HepG2 (cell line): ENCODE data around the gene IFRD1. TPM values are rescaled to one million over a fixed set of nuclear protein-coding genes. Genes with fewer than 3 reads are reported as not detected.

ENCODE experiments used
- CHD4 ChIP-seq: fragments of 200-600 bp; sonication (generic); IDR thresholded peaks from 2 replicates; pipeline ENCODE4 v1.7.0; 2017; ENCODE audit warnings: mild to moderate bottlenecking, low read length, borderline replicate concordance
- HNRNPL ChIP-seq: fragments of 200-400 bp; formaldehyde crosslinking; IDR thresholded peaks from 2 replicates; pipeline ENCODE4 v1.6.1; 2017; ENCODE audit warnings: mild to moderate bottlenecking, low read depth, low read length
- KLF9 ChIP-seq: IDR thresholded peaks from 2 replicates; pipeline ENCODE4 v1.6.1; 2016; ENCODE audit warnings: low read depth
- SALL1 ChIP-seq: sonication (generic); formaldehyde crosslinking; IDR thresholded peaks from 2 replicates; pipeline ENCODE4 v1.8.0; 2022; ENCODE audit warnings: mild to moderate bottlenecking, missing genetic modification reagents
- SIN3A ChIP-seq: IDR thresholded peaks from 2 replicates; pipeline ENCODE4 v1.6.1; 2011; ENCODE audit warnings: low read depth, mild to moderate bottlenecking, control low read depth, low read length, borderline replicate concordance
- SMYD3 ChIP-seq: sonication (generic); formaldehyde crosslinking; IDR thresholded peaks from 2 replicates; pipeline ENCODE4 v1.8.1; 2023; ENCODE audit warnings: mild to moderate bottlenecking, missing genetic modification reagents
- SP1 ChIP-seq, 2 experiments: fragments of 450-650 bp in 1 of 2; sonication (generic) in 1 of 2; formaldehyde crosslinking in 1 of 2; IDR thresholded peaks; 2 replicates each; pipeline versions ENCODE4 v1.4.0 to v1.6.1; 2016 to 2020; ENCODE audit warnings: missing genetic modification reagents in 1 of 2
- SP2 ChIP-seq: sonication (generic); formaldehyde crosslinking; IDR thresholded peaks from 2 replicates; pipeline ENCODE4 v1.5.1; 2020; ENCODE audit warnings: mild to moderate bottlenecking, missing genetic modification reagents
- SUZ12 ChIP-seq: fragments of 150-350 bp; IDR thresholded peaks from 2 replicates; pipeline ENCODE4 v1.6.1; 2014; ENCODE audit warnings: low read depth, low read length
- TBX2 ChIP-seq: sonication (generic); formaldehyde crosslinking; IDR thresholded peaks from 2 replicates; pipeline ENCODE4 v1.5.0; 2020; ENCODE audit warnings: missing genetic modification reagents, mild to moderate bottlenecking, borderline replicate concordance
- ZBTB7B ChIP-seq: sonication (generic); formaldehyde crosslinking; IDR thresholded peaks from 2 replicates; pipeline ENCODE4 v1.4.0; 2020; ENCODE audit warnings: missing genetic modification reagents
- ZMAT5 ChIP-seq: sonication (generic); formaldehyde crosslinking; IDR thresholded peaks from 2 replicates; pipeline ENCODE4 v1.5.0; 2020; ENCODE audit warnings: mild to moderate bottlenecking, low read depth, missing genetic modification reagents, borderline replicate concordance
- ZNF414 ChIP-seq: sonication (generic); formaldehyde crosslinking; IDR thresholded peaks from 2 replicates; pipeline ENCODE4 v1.5.0; 2020; ENCODE audit warnings: missing genetic modification reagents
- ZNF704 ChIP-seq: sonication (generic); formaldehyde crosslinking; IDR thresholded peaks from 2 replicates; pipeline ENCODE4 v1.8.1; 2023; ENCODE audit warnings: mild to moderate bottlenecking, inconsistent platforms, moderate library complexity, missing genetic modification reagents, borderline replicate concordance
- polyA plus RNA-seq, 8 experiments: library from polyadenylated mRNA; depleted of rRNA in 3 of 8; stranded (reverse) in 7 of 8; unstranded in 1 of 8; fragments of >200 nt; fragmentation: Illumina TruSeq in 4 of 8; extraction: Trizol in 4 of 8; gene quantifications; 2 replicates each; pipeline versions ENCODE4 v1.2.1 to v1.2.3, GENCODE V29; 2011 to 2016; ENCODE audit warnings: low read depth in 4 of 8, missing spikeins in 1 of 8, mixed read lengths in 1 of 8; ENCODE audit not compliant: insufficient read depth in 1 of 8
- total RNA-seq, 5 experiments: library from RNA; depleted of rRNA; stranded (reverse); fragments of >200 nt; fragmentation: Illumina TruSeq; extraction: Trizol; gene quantifications; 2 replicates each; pipeline ENCODE4 v1.2.3, GENCODE V29; 2016; ENCODE audit warnings: low read depth in 1 of 5
- TF ChIP-seq, protein P1 (sequence below): sonication (generic); formaldehyde crosslinking; IDR thresholded peaks from 2 replicates; pipeline ENCODE4 v1.9.0; 2022; ENCODE audit warnings: missing genetic modification reagents, mild to moderate bottlenecking, borderline replicate concordance

Gene IFRD1
- total and polyA plus RNA-seq, 2 of the 13 experiments (the other 11 are each of a cell fraction or from before 2014, with no cell fraction given): 50.9 to 55.5 TPM

DNA sequence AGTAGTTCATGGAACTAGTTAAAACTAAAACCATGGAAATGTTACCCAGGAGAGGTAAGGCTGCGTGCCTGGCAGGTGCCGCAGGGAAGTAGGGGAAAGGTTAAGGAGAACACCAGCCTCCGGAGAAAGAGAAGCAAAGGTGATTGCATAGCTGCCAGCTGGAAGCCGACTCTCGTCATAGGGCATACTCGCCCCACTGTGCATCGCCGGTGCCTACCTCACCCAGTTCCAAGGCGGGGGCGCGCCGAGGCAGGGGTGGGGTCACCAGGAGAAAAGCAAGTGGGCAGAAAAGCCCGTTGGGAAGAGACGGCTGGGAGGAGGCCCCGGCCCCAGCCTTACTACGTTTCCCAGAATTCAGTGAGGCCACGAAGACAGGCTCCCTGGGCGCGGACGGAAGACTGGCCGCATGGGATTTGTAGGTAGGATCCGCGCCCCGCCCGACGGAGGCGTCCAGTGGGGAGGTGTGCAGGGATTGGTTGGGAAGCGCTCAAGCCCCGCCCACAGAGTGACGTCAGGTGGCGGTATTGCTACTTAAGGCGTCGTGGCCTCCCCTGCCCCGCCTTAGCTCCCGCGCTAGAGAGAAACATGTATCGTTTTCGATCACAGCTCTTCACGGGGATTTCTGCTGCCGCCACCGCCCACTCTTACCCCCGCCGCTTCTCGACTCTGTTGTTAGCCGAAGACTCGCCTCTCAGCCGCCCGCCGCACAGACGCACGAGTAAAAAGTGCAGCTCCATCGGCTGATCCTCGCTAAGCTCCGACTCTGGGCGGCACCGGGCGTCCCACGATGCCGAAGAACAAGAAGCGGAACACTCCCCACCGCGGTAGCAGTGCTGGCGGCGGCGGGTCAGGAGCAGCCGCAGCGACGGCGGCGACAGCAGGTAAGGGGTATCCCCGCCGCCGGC, at the start of gene IFRD1 (continued):
- peak; percentile 45 for TF ChIP-seq SALL1 (CRISPR knock-in tag)
- TF ChIP-seq ZNF704 (CRISPR knock-in tag): no peak
- TF ChIP-seq HNRNPL: peak; percentile 45; the same call in 1 of the 2 replicates
- peak; percentile 19; the same call in 1 of the 2 replicates for TF ChIP-seq TBX2
- no peak for TF ChIP-seq SP1 (IDR thresholded peaks at IDR 0.05)
- TF ChIP-seq SP1 (CRISPR knock-in tag; IDR thresholded peaks at IDR 0.05): peak; percentile 93
- peak; percentile 67 for TF ChIP-seq SUZ12
- peak; percentile 82 for TF ChIP-seq SP2 (CRISPR knock-in tag)
- TF ChIP-seq ZBTB7B (CRISPR knock-in tag): peak; percentile 40; the same call in 1 of the 2 replicates
- TF ChIP-seq, protein P1, sequence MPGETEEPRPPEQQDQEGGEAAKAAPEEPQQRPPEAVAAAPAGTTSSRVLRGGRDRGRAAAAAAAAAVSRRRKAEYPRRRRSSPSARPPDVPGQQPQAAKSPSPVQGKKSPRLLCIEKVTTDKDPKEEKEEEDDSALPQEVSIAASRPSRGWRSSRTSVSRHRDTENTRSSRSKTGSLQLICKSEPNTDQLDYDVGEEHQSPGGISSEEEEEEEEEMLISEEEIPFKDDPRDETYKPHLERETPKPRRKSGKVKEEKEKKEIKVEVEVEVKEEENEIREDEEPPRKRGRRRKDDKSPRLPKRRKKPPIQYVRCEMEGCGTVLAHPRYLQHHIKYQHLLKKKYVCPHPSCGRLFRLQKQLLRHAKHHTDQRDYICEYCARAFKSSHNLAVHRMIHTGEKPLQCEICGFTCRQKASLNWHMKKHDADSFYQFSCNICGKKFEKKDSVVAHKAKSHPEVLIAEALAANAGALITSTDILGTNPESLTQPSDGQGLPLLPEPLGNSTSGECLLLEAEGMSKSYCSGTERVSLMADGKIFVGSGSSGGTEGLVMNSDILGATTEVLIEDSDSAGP (CRISPR knock-in tag): peak; percentile 76; the same call in 1 of the 2 replicates
- TF ChIP-seq ZNF414 (CRISPR knock-in tag): 0 out of 2 replicates have a peak, but pooled peaks have one; percentile 33
- TF ChIP-seq KLF9 (CRISPR knock-in tag): no peak
- peak; percentile 76; the same call in 1 of the 2 replicates for TF ChIP-seq SIN3A
- peak; percentile 7; the same call in 1 of the 2 replicates for TF ChIP-seq CHD4
- no peak for TF ChIP-seq SMYD3 (CRISPR knock-in tag)
- TF ChIP-seq ZMAT5 (CRISPR knock-in tag): no peak
